Stimulated activated CD4-positive, alpha-beta T cell treated with anti-CD3 and anti-CD28 coated beads, Interleukin-1b, Interleukin-23, amount 100 ng/mL, for 4 hours (primary cell): ENCODE data around the gene LPCAT3.
A peak's percentile ranks its signal among the peaks of the same experiment; 100 is the strongest.
"Not testable (repeated sequence)": the region's sequence is repeated elsewhere in the genome, so short reads cannot be mapped to it uniquely, and the experiment has no call there.

ENCODE experiments used
- DNase-seq, 2 donors: peaks; one replicate each; pipeline ENCODE4 v3.0.0-alpha.2; 2020; ENCODE audit warnings: low read depth in 2 of 2

Gene LPCAT3, protein sequence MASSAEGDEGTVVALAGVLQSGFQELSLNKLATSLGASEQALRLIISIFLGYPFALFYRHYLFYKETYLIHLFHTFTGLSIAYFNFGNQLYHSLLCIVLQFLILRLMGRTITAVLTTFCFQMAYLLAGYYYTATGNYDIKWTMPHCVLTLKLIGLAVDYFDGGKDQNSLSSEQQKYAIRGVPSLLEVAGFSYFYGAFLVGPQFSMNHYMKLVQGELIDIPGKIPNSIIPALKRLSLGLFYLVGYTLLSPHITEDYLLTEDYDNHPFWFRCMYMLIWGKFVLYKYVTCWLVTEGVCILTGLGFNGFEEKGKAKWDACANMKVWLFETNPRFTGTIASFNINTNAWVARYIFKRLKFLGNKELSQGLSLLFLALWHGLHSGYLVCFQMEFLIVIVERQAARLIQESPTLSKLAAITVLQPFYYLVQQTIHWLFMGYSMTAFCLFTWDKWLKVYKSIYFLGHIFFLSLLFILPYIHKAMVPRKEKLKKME

DNA sequence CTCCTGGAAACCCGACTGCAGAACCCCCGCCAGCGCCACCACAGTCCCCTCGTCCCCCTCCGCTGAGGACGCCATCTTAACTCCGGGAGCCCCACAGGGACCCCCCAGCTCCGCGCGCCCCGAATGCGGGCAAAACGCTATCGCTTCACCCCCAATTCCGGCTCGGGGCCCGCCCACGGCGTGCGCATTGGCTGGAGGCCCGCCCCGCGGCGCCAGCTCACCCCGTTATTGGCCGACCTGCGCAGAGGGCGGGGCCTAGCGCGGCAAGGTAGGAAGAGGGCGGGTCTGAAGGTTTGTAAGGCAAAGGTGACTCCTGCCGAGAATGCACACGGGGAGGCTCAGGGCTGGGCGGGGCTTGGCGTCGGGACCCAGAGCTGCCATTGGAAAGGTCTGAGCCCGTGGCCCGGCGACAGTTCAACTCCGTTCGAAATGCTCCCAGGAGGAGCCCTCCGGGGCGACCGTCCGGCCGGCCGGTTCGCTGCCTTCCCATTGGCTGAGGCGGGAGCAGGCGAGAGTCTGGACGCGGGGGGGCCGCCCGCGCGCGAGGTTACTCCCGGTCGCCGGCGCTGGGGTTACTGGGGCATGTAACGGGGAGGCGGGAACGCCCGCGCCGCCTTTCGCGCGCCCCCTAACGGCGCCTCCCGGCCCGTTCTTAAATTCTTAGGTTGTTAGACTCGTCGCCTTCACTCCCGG is at the start of gene LPCAT3:
TSS of gene LPCAT3 (minus strand) at position 127 of the 693 bp plus-strand sequence. CDS start at position 75, 52 bp downstream.
- peak; percentile 93 to 94 for DNase-seq

DNA sequence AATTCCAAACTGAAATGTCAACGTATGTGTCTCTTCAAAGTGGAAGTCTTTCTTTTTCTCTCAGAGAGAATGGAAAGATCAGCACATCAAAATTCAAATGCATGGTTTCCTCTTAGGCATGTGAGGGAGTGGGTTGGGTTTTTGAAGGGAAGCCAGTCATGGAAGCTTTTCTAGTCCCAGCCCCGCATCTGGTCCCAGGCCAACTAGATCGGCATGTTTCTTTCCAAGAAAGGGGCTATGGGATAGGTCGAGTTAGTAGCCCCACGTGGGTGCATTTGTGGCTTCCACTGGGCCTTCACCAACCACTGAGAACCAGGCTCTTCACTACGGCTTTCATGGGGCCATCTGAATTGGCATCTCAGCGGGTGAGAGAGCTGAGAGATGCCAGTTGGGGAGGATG is 48.8 kb upstream of the LPCAT3 start:
- no peak for DNase-seq

DNA sequence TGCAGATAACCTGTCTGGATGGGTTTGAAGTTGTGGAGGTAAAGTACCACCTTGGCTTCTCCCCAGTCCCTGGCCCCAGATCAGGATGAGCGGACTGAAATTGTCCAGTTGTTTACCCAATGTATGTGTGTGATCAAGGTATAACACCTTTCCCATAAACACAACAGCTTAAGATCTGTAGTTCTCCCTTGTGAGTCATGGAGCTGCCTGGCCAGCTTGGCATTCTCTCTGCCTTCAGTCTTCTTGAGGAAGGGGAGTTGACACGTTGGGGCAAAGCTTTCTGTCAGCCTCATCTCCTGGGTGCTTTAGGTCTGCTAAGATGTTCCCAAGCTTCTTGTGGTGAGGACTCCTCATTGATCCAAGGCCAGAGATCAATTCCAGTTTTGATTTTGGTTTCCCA is 48.3 kb upstream of the LPCAT3 start:
- no peak for DNase-seq

DNA sequence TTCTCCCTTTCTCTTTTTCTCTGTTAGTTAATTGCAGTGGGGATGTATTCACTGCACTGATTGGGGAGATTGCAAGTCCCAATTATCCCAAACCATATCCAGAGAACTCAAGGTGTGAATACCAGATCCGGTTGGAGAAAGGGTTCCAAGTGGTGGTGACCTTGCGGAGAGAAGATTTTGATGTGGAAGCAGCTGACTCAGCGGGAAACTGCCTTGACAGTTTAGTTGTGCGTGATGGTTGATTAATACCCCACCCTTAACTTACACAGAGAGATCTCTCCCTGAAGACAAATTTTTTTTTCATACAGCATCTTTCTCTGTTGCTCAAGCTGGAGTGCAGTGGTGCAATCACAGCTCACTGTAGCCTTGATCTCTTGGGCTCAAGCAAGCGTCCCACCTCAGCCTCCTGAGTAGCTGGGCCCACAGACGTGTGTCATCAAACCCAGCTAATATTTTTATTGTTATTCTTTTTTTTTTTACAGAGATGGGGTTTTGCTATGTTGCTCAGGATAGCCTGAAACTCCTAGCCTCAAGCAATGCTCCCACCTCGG is 46.9 kb upstream of the LPCAT3 start:
- no peak for DNase-seq

DNA sequence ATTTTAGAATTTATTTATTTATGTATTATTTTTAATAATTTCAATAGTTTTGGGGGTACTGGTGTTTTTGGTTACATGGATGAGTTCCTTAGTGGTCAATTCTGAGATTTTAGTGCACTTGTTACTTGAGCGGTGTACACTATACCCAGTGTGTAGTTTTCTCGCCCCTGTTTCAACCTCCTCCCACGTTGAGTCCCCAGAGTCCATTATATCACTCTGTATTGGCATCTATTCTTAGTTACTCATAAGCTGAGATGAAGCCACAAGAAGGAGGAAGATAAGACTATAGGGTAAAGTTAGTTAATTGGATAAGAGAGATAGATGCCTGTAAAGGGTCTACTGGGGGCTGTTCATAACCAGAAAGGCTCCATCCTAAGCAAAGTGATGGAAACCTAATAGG is 46.2 kb upstream of the LPCAT3 start:
- no peak for DNase-seq

DNA sequence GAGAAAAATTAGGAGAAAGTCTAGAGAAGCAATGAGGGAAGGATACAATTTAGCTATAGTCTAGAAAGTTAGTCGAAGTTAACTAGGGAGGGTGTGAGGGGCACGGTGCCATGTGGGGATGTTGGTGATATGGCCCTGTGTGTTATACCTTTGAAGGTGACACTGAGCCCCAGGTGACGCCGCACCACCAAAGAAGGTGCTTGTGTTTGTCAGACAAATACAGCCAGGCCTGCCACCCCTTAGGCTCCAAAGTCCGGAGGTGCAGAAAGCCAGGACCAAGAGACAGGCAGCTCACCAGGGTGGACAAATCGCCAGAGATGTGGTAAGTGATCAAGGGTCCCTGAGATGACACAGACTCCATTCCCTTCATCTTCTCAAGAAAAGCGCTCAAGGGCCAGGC is 43.3 kb upstream of the LPCAT3 start:
- no peak for DNase-seq

DNA sequence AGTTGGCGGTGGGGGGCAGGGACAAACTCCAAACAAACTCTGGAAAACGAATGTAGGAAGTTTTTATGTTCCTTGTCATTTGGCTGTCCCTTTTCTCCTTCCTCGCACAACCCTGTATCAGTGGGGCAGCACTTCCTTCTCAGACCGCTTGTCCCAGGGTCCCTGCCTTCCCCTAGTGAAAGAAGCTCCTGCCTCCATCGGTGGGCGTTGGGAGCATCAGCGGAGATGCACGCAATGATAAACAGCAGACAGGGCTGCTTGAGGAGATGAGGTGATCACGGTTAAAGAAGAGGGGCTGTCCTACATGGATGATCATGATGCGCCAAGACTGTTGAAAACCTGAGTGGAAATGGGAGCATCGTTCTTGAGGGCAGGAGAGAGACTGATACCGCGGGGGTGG is 42.9 kb upstream of the LPCAT3 start:
- DNase-seq, result no peak

DNA sequence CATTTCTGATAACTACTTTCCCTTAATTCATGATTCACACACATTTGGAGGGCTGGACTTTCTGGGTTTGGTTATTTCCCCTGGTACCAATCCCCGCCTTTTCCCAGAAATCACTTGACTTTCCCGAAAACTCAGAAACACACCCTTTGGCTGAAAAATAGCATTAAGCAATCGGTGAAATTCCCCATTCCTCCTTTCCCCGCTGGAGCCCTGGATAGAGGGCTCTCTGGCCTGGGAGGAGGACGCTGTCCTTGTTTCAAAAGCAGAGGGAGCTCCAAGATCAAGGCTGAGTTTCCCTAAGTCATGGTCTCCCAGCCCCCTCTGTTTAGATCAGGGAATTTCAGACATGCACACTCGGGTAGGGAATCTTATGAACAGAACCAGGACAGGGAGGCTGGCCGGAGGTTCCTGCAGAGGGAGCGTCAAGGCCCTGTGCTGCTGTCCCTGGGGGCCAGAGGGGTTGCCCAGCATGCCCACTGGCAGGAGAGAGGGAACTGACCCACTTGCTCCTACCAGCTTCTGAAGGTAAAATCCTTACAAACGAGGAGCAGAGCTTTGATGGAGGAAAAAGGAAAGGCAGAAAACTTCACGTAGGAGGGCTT is 42.2 kb upstream of the LPCAT3 start, which contains the start of gene C1S:
TSS of gene C1S (plus strand) at position 366 of the 602 bp plus-strand sequence. CDS start 1,195 bp downstream, outside the sequence.
- no peak for DNase-seq

DNA sequence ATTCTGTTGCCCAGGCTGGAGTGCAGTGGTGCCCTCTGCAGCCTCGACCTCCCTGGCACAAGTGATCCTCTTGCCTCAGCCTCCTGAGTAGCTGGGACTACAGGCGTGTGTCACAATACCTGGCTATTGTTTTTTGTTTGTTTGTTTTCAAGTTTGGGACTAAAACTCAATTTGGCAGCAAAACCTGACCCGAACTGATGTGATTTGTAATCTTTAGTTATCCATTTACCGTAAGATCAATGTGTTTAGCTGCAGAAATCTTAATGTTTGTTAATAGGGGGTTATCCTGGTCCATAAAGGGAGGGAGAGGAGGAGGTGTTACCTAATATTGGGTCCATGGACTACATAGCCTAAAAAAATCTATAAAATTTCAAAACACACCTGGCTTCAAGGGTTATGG is 41.5 kb upstream of the LPCAT3 start:
- no peak for DNase-seq

DNA sequence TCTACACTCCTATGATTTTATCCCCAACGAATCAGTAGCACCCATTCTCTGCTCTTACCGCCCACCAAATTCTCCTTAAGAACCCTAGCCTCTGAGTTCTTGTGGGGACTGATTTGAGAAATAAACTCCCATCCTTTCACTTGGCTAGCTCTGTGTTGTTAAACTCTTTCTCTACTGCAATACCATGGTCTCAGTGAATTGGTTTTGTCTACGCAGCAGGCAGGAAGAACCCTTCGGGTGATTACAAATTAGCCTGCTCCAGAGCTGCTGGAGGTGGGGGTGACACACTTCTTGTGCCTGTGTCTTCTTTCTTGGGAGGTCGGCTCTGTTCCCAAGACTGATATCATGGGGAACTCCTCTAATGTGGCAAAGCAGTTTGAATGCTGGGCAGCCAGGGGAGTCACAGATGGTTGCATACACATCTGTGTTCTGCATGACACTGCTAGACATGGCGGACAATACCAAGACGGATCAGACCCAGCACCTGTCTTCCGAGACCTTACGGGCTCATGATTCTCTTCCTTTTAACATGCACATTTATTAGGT is 40.6 kb upstream of the LPCAT3 start:
- no peak for DNase-seq

DNA sequence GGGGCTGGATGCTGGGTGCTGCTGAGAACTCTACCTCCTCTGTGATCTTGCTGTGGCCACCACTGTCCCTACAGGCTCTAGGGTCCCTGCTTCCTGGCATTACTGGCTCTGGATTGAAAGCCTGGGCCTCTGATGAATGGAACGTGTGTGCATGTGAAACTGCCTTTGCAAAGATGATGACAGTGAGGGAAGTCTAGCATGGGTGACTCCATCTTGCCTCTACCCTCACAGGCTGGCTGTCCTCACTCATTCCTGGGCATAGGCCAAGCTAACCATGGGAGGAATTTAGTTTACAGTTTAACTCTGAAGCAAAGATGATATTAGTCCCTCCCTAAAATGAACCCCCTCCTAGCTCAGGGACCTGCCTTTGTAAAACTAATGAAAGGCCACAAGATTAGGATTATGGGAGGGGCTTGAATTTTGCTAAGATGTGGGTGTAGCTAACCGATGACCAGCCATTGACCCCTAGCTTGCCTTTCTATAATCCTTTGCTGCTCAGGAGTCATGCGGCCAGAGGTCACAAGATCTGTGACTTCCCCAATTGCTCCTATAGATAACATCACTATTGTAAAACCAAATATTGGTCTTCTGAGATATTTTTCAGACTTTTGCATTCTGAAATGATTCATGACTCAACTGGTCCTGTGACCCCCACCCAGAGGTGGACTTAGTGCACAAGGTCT is 40.0 kb upstream of the LPCAT3 start:
- DNase-seq, result no peak

DNA sequence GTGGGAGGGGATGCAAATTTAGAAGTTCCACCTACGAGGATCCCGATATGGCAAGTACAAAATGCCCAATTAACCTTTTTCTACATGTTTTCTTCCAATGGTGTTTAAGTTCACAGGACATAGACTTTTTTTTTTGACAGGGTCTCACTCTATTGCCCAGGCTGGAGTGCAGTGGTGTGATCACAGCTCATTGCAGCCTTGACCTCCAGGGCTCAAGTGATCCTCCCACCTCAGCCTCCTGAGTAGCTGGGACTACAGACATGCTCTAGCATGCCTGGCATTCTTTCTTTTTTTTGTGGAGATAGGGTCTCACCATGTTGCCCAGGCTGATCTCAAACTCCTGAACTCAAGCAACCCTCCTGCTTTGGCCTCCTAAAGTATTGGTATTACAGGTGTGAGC is 37.5 kb upstream of the LPCAT3 start:
- DNase-seq, result not testable (repeated sequence)

DNA sequence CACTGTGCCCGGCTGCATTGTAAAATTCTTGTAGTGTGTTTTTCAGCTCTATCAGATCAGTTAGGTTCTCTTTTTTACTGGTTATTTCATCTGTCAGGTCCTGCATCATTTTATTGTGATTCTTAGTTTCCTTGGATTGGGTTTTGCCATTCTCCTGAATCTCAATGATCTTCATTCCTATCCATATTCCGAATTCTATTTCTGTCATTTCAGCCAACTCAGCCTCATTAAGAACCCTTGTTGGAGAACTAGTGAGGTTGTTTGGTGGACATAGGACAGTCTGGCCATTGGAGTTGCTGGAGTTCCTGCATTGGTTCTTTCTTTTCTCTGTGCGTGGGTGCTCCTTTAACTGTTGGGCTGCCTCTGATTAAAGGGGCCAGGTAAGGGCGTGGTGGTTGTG is 36.6 kb upstream of the LPCAT3 start:
- no peak for DNase-seq

DNA sequence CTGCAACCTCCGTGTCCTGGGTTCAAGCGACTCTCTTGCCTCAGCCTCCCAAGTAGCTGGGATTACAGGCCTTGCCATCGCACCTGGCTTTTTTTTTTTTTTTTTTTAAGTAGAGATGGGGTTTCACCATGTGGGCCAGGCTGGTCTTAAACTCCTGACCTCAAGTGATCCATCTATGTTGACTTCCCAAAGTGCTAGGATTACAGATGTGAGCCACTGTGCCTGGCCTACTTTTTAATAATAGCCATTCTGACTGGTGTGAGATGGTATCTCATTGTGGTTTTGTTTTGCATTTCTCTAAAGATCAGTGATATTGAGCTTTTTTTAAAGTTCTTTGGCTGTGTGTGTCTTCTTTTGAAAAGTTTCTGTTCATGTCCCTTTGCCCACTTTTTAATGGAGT is 31.7 kb upstream of the LPCAT3 start:
- DNase-seq, result not testable (repeated sequence)

DNA sequence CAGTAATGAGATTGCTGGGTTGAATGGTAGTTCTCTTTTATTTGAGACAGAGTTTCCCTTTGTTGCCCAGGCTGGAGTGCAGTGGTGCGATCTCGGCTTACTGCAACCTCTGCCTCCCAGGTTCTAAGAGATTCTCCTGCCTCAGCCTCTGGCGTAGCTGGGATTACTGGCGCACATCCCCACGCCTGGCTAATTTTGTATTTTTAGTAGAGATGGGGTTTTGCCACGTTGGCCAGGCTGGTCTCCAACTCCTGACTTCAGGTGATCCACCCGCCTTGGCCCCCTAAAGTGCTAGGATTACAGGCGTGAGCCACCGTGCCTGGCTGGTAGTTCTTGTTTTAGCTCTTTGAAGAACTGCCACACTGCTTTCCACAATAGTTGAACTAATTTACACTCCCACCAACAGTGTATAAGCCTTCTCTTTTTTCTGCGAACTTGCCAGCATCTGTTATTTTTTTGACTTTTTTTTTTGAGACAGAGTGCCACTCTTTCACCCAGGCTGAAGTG is 31.2 kb upstream of the LPCAT3 start:
- DNase-seq, result not testable (repeated sequence)

DNA sequence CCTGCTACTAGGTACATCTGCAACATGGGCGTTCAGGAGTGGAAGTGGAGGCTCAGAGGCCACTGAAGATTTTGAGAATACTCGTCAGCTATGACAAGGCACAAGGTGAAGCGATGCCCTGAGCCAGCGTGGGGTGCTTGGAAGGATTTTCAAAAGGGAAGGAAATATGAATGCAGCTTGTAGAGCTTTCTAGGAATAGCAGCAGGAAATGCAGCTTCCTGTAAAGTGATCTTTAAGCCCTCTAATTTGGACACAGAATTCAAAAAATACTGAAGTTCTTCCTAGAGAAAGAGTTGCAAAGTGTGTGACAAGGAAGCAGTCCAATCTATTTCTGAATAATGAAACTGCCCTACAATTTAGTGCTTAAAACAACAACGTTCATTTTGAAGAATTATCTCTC is 29.0 kb upstream of the LPCAT3 start:
- no peak for DNase-seq

DNA sequence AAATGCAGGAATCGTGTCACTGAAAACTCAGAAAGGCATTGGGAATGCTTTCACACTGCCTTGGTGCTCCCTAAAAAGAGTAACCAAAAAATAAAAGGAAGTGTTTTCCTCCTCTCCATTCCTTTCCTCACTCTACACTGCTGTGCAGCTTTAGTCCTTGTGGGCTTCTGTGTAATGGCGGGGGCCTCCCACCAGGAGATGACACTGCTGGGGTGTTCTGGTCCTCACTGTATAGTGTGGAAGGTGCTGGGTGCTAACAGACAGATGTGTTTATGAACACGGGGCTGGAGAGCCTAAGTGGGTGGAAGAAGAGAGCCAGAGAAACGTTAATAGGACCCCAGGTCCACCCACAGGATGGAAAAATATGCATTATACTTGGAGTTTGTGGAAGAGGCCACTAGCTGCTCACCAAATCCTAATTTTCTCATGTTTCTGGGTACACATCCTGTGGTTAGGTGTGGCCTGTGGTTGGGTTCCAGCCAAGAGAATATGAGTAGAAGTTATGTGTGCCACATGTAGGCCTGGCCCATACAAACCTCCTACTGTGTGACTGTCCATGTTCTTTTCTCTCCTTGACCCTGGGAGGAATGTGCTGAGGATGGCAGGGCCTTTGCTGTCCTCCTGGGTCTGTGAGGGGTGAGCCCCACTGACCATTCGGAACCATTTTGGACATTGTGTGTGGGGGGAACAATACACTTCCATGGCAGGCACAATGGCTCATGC is 28.3 kb upstream of the LPCAT3 start:
- DNase-seq, result no peak

DNA sequence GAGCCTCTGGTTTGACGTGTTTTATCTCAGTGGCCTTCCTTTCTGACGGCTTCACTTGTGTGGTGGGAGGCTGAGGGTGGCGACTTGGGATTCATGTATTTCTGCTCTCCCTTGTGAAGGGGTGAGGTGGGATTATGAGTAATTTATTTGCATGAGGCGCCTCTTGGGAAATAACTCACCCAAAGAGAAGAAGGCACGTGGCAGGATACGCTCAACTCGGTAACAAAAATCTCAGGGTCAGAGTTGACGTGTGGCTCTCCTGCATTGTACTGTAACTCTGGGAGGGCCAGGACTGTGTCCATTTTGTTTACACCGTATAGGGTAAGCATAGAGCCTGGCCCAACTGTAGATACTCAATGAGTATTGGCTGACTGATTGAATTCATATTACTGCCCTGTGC is 27.6 kb upstream of the LPCAT3 start:
- DNase-seq, result no peak

DNA sequence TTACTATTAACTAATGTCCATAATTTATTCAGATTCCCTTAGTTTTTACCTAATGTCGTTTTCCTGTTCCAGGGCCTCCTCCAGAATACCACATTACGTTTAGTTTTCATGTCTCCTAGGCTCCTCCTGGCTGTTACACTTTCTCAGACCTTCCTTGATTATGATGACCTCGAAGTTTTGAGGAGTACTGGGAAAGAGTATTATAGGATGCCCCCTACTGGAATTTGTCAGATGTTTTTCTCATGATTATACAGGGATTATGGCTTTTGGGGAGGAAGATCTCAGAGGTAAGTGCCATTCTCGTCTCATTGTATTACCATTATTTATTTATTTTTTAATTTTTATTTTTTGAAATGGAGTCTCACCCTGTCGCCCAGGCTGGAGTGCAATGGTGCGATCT is 24.6 kb upstream of the LPCAT3 start:
- no peak for DNase-seq

DNA sequence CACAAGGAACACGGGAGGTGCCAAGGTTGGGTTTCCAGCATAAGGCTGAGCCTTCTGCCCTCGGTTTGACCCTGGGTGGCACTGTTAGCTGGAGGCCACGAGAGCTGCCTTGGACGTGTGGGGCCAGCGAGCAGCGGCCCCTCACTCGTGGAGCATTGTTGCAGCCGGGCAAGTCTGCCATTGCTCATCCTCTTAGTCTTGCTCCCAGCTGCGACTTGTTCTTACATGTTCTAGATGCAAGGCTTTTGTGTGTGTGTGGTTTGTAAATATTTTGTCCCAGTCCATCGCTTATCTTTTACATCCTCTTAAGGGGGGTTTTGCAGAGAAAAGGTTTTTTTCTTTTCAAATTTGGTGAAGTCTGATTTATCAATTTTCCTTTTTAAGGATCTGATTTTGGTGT is 21.1 kb upstream of the LPCAT3 start:
- DNase-seq, result no peak

DNA sequence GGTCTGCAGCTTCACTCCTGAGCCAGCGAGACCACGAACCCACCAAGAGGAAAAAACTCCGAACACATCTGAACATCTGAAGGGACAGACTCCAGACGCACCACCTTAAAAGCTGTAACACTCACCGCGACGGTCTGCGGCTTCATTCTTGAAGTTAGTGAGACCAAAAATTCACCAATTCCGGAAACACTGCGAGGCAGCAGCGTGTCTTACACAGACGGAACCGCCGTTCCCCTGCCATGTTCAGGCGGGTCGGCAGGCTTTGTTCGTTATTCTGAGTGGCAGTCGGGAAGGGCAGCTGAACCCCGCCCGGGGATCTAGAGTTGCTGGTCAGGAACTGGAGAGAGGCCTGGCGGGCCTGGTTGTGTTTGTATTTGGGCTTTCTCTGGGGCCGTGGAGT is 20.3 kb upstream of the LPCAT3 start:
- DNase-seq, result no peak
